WTC11 (cell line): Measurements from ENCODE around the gene RAB1B. TPM values are rescaled to one million over a fixed set of nuclear protein-coding genes. Genes with fewer than 3 reads are reported as not detected.
A peak's percentile ranks its signal among the peaks of the same experiment; 100 is the strongest.

ENCODE experiments used
- ATAC-seq: fragments of 200-7000 bp; cut with Tn5 transposase; 2 replicates; pipeline ENCODE4 v1.10.0; 2021; ENCODE audit warnings: mild to moderate bottlenecking, moderate library complexity
- CTCF ChIA-PET: fragments of 300-600 bp; sonication (Branson Sonifier 250); formaldehyde crosslinking; loops from one replicate; lab custom pipeline; 2021; ENCODE audit warnings: antibody characterized with exemption; lab: Charles Lee
- POLR2A ChIA-PET: fragments of 350-600 bp; sonication (Branson Sonifier 250); formaldehyde crosslinking; loops from one replicate; lab custom pipeline; 2021; ENCODE audit warnings: antibody characterized with exemption; lab: Charles Lee
- DNase-seq: peaks from one replicate; pipeline ENCODE4 v3.0.0; 2021; ENCODE audit warnings: low spot score
- H3K27ac Mint-ChIP-seq: 2 replicates; pipeline ENCODE4 v1.8.0; 2021; ENCODE audit warnings: mixed read lengths
- H3K27me3 Mint-ChIP-seq: 2 replicates; pipeline ENCODE4 v1.8.0; 2021; ENCODE audit warnings: low read depth, mild to moderate bottlenecking, moderate library complexity, mixed read lengths
- H3K36me3 Mint-ChIP-seq: 2 replicates; pipeline ENCODE4 v1.8.0; 2021; ENCODE audit warnings: mixed read lengths
- H3K4me1 Mint-ChIP-seq: 2 replicates; pipeline ENCODE4 v1.8.0; 2022; ENCODE audit warnings: mixed read lengths
- H3K4me3 Mint-ChIP-seq: 2 replicates; pipeline ENCODE4 v1.8.0; 2021; ENCODE audit warnings: mild to moderate bottlenecking, moderate library complexity, mixed read lengths
- H3K9me3 Mint-ChIP-seq: 2 replicates; pipeline ENCODE4 v1.8.0; 2021; ENCODE audit warnings: mixed read lengths
- ELF4 ChIP-seq: sonication (generic); formaldehyde crosslinking; IDR thresholded peaks from 2 replicates; pipeline ENCODE4 v1.8.1; 2022; ENCODE audit warnings: low read depth, mild to moderate bottlenecking, moderate library complexity, missing genetic modification reagents
- ESRRA ChIP-seq: sonication (generic); formaldehyde crosslinking; IDR thresholded peaks from 2 replicates; pipeline ENCODE4 v1.8.1; 2022; ENCODE audit warnings: mild to moderate bottlenecking, missing genetic modification reagents, borderline replicate concordance
- FOXJ3 ChIP-seq: sonication (generic); formaldehyde crosslinking; IDR thresholded peaks from 2 replicates; pipeline ENCODE4 v1.9.0; 2021; ENCODE audit warnings: missing genetic modification reagents, mild to moderate bottlenecking, borderline replicate concordance
- FOXK1 ChIP-seq: sonication (generic); formaldehyde crosslinking; IDR thresholded peaks from 2 replicates; pipeline ENCODE4 v1.8.0; 2022; ENCODE audit warnings: mild to moderate bottlenecking, moderate library complexity, missing genetic modification reagents
- FOXP1 ChIP-seq: sonication (generic); formaldehyde crosslinking; IDR thresholded peaks from 2 replicates; pipeline ENCODE4 v1.8.0; 2022; ENCODE audit warnings: missing genetic modification reagents, mild to moderate bottlenecking, moderate library complexity, borderline replicate concordance
- HMGA2 ChIP-seq: fragments of 250-450 bp; sonication (Bioruptor Pico); IDR thresholded peaks from 2 replicates; pipeline ENCODE4 v1.4.0; 2021; ENCODE audit warnings: mild to moderate bottlenecking, moderate library complexity
- OVOL2 ChIP-seq: fragments of 250-450 bp; sonication (Bioruptor Pico); IDR thresholded peaks from 2 replicates; pipeline ENCODE4 v1.9.0; 2021; ENCODE audit warnings: mild to moderate bottlenecking, borderline replicate concordance
- RELA ChIP-seq: sonication (generic); formaldehyde crosslinking; IDR thresholded peaks from 2 replicates; pipeline ENCODE4 v1.8.1; 2022; ENCODE audit warnings: missing genetic modification reagents, mild to moderate bottlenecking, borderline replicate concordance
- SP1 ChIP-seq: sonication (generic); formaldehyde crosslinking; conservative IDR thresholded peaks from 2 replicates; pipeline ENCODE4 v1.8.1; 2022; ENCODE audit warnings: missing genetic modification reagents
- TP53 ChIP-seq: sonication (generic); formaldehyde crosslinking; IDR thresholded peaks from 2 replicates; pipeline ENCODE4 v1.8.1; 2023; ENCODE audit warnings: mild to moderate bottlenecking, missing genetic modification reagents
- ZNF121 ChIP-seq: sonication (generic); formaldehyde crosslinking; IDR thresholded peaks from 2 replicates; pipeline ENCODE4 v1.8.0; 2023; ENCODE audit warnings: missing genetic modification reagents
- ZNF138 ChIP-seq: sonication (generic); formaldehyde crosslinking; conservative IDR thresholded peaks from 2 replicates; pipeline ENCODE4 v1.8.1; 2022; ENCODE audit warnings: mild to moderate bottlenecking, moderate library complexity, missing genetic modification reagents
- ZNF396 ChIP-seq: fragments of 250-450 bp; sonication (Bioruptor Pico); IDR thresholded peaks from 2 replicates; pipeline ENCODE4 v1.8.0; 2021; ENCODE audit warnings: mild to moderate bottlenecking, moderate library complexity, borderline replicate concordance
- ZNF416 ChIP-seq: fragments of 250-450 bp; sonication (Bioruptor Pico); IDR thresholded peaks from 2 replicates; pipeline ENCODE4 v1.9.0; 2021; ENCODE audit warnings: mild to moderate bottlenecking, inconsistent platforms
- ZNF671 ChIP-seq: fragments of 250-450 bp; sonication (Bioruptor Pico); IDR thresholded peaks from 2 replicates; pipeline ENCODE4 v1.8.0; 2021; ENCODE audit warnings: mild to moderate bottlenecking
- total RNA-seq: library from RNA; stranded (reverse); gene quantifications from 3 replicates; pipeline ENCODE4 v1.2.3, GENCODE V29; 2021
- TF ChIP-seq, protein P1 (sequence below): sonication (generic); formaldehyde crosslinking; IDR thresholded peaks from 2 replicates; pipeline ENCODE4 v1.8.0; 2023; ENCODE audit warnings: missing genetic modification reagents
- TF ChIP-seq, protein P2 (sequence below): sonication (generic); formaldehyde crosslinking; IDR thresholded peaks from 2 replicates; pipeline ENCODE4 v1.8.1; 2023; ENCODE audit warnings: mild to moderate bottlenecking, missing genetic modification reagents
- TF ChIP-seq, protein P3 (sequence below): sonication (generic); formaldehyde crosslinking; IDR thresholded peaks from 2 replicates; pipeline ENCODE4 v1.8.1; 2022; ENCODE audit warnings: missing genetic modification reagents, borderline replicate concordance
- TF ChIP-seq, protein P4 (sequence below): sonication (generic); formaldehyde crosslinking; IDR thresholded peaks from 2 replicates; pipeline ENCODE4 v1.8.1; 2023; ENCODE audit warnings: mild to moderate bottlenecking, missing genetic modification reagents
- TF ChIP-seq, protein P5 (sequence below): fragments of 200-600 bp; IDR thresholded peaks from 2 replicates; pipeline ENCODE4 v1.8.0; 2022; ENCODE audit warnings: antibody characterized with exemption
- TF ChIP-seq, protein P6 (sequence below): sonication (generic); formaldehyde crosslinking; IDR thresholded peaks from 2 replicates; pipeline ENCODE4 v1.8.1; 2023; ENCODE audit warnings: mild to moderate bottlenecking, missing genetic modification reagents, moderate library complexity
- TF ChIP-seq, protein P7 (sequence below): sonication (generic); formaldehyde crosslinking; IDR thresholded peaks from 2 replicates; pipeline ENCODE4 v1.8.0; 2023; ENCODE audit warnings: missing genetic modification reagents, mild to moderate bottlenecking, borderline replicate concordance
- TF ChIP-seq, protein P8 (sequence below): sonication (generic); formaldehyde crosslinking; IDR thresholded peaks from 2 replicates; pipeline ENCODE4 v1.8.0; 2022; ENCODE audit warnings: mild to moderate bottlenecking, missing genetic modification reagents

Gene RAB1B
- total RNA-seq, 1 experiment from 2014 or later: 125 TPM

DNA sequence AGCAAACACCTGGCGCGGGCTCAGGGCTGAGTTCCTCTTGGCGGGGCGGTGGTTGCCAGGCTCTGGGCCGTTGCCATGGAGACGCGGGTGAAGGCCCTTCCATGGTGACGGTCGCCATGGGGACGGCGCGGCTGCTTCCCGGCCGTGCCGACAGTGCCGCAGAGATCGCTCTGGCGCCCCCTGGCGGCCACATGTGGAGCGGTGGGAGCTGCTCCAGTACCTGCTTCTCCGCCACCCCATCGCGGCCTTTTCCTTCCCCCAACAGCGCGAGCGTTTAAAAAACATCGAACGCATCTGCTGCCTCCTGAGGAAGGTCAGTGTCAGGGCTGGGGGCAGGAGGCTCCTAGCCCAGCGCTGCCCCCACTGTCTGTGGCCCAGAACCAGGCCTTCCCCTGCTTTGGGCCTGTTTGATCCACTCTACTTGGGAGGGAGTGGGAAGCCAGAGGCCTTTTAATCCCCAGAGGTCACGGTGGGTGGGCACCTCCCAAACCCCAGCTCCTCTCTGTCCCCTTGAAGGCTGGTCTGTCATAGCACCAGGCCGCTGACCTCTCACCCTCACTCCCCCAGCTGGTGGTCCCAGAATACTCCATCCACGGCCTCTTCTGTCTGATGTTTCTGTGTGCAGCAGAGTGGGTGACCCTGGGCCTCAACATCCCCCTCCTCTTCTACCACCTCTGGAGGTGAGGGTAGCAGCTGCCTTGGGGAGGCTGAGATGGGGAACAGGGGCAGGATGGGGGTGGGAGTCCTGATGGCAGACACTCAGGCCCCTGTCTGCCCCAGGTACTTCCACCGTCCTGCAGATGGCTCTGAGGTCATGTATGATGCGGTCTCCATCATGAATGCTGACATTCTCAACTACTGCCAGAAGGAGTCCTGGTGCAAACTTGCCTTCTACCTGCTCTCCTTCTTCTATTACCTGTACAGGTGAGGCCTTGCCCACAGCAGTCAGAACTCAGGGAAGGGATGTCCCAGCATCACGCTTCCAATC, 14.3 kb downstream of the RAB1B start:
- ATAC-seq (peak; percentile 79), DNase-seq (peak; percentile 100)
- peaks cover 22% of the 10 kb centered on the region for H3K27me3 Mint-ChIP-seq
- 0 out of 2 replicates have a peak overlapping the region, but pooled peaks have one; percentile 15 for H3K27ac Mint-ChIP-seq
- ChIA-PET CTCF (interaction anchor here (0.5 to 3.5 kb wide), 41 partner anchors 9 to 691 kb away, joined by 3 to 36 read pairs (median 3); partner anchors contain the start of genes BANF1, BRMS1, CD248 and EIF1AD), POLR2A (interaction anchor here (0.6 to 1.1 kb wide), 2 partner anchors 37 to 46 kb away, joined by 3 read pairs; no protein-coding TSS in a partner anchor)
- no peaks in the 10 kb centered on the region for H3K9me3 Mint-ChIP-seq
- no peak overlapping the region; the same call in 1 of the 2 replicates for H3K4me3 Mint-ChIP-seq
- peaks cover 24% of the 10 kb centered on the region for H3K4me1 Mint-ChIP-seq
- H3K36me3 Mint-ChIP-seq: no peaks in the 10 kb centered on the region
- TF ChIP-seq HMGA2 (no peak), FOXK1 (CRISPR knock-in tag) (no peak), SP1 (0 out of 2 replicates have a peak, but pooled peaks have one; percentile 46), FOXP1 (no peak), ZNF121 (no peak), TP53 (no peak), ZNF671 (CRISPR knock-in tag) (no peak), RELA (CRISPR knock-in tag) (0 out of 2 replicates have a peak, but pooled peaks have one; percentile 25), FOXJ3 (CRISPR knock-in tag) (no peak), ESRRA (CRISPR knock-in tag) (no peak), ZNF416 (CRISPR knock-in tag) (no peak), ELF4 (CRISPR knock-in tag) (no peak), ZNF138 (CRISPR knock-in tag) (no peak), ZNF396 (CRISPR knock-in tag) (no peak), OVOL2 (no peak)
- TF ChIP-seq, protein P1, sequence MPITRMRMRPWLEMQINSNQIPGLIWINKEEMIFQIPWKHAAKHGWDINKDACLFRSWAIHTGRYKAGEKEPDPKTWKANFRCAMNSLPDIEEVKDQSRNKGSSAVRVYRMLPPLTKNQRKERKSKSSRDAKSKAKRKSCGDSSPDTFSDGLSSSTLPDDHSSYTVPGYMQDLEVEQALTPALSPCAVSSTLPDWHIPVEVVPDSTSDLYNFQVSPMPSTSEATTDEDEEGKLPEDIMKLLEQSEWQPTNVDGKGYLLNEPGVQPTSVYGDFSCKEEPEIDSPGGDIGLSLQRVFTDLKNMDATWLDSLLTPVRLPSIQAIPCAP: no peak
- TF ChIP-seq, protein P2, sequence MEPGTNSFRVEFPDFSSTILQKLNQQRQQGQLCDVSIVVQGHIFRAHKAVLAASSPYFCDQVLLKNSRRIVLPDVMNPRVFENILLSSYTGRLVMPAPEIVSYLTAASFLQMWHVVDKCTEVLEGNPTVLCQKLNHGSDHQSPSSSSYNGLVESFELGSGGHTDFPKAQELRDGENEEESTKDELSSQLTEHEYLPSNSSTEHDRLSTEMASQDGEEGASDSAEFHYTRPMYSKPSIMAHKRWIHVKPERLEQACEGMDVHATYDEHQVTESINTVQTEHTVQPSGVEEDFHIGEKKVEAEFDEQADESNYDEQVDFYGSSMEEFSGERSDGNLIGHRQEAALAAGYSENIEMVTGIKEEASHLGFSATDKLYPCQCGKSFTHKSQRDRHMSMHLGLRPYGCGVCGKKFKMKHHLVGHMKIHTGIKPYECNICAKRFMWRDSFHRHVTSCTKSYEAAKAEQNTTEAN (CRISPR knock-in tag): no peak
- TF ChIP-seq, protein P3, sequence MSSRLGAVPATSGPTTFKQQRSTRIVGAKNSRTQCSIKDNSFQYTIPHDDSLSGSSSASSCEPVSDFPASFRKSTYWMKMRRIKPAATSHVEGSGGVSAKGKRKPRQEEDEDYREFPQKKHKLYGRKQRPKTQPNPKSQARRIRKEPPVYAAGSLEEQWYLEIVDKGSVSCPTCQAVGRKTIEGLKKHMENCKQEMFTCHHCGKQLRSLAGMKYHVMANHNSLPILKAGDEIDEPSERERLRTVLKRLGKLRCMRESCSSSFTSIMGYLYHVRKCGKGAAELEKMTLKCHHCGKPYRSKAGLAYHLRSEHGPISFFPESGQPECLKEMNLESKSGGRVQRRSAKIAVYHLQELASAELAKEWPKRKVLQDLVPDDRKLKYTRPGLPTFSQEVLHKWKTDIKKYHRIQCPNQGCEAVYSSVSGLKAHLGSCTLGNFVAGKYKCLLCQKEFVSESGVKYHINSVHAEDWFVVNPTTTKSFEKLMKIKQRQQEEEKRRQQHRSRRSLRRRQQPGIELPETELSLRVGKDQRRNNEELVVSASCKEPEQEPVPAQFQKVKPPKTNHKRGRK (CRISPR knock-in tag): no peak
- TF ChIP-seq, protein P4, sequence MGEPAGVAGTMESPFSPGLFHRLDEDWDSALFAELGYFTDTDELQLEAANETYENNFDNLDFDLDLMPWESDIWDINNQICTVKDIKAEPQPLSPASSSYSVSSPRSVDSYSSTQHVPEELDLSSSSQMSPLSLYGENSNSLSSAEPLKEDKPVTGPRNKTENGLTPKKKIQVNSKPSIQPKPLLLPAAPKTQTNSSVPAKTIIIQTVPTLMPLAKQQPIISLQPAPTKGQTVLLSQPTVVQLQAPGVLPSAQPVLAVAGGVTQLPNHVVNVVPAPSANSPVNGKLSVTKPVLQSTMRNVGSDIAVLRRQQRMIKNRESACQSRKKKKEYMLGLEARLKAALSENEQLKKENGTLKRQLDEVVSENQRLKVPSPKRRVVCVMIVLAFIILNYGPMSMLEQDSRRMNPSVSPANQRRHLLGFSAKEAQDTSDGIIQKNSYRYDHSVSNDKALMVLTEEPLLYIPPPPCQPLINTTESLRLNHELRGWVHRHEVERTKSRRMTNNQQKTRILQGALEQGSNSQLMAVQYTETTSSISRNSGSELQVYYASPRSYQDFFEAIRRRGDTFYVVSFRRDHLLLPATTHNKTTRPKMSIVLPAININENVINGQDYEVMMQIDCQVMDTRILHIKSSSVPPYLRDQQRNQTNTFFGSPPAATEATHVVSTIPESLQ: no peak
- TF ChIP-seq, protein P5, sequence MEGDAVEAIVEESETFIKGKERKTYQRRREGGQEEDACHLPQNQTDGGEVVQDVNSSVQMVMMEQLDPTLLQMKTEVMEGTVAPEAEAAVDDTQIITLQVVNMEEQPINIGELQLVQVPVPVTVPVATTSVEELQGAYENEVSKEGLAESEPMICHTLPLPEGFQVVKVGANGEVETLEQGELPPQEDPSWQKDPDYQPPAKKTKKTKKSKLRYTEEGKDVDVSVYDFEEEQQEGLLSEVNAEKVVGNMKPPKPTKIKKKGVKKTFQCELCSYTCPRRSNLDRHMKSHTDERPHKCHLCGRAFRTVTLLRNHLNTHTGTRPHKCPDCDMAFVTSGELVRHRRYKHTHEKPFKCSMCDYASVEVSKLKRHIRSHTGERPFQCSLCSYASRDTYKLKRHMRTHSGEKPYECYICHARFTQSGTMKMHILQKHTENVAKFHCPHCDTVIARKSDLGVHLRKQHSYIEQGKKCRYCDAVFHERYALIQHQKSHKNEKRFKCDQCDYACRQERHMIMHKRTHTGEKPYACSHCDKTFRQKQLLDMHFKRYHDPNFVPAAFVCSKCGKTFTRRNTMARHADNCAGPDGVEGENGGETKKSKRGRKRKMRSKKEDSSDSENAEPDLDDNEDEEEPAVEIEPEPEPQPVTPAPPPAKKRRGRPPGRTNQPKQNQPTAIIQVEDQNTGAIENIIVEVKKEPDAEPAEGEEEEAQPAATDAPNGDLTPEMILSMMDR: peak; percentile 98
- TF ChIP-seq, protein P6, sequence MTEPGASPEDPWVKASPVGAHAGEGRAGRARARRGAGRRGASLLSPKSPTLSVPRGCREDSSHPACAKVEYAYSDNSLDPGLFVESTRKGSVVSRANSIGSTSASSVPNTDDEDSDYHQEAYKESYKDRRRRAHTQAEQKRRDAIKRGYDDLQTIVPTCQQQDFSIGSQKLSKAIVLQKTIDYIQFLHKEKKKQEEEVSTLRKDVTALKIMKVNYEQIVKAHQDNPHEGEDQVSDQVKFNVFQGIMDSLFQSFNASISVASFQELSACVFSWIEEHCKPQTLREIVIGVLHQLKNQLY (CRISPR knock-in tag): no peak
- TF ChIP-seq, protein P7, sequence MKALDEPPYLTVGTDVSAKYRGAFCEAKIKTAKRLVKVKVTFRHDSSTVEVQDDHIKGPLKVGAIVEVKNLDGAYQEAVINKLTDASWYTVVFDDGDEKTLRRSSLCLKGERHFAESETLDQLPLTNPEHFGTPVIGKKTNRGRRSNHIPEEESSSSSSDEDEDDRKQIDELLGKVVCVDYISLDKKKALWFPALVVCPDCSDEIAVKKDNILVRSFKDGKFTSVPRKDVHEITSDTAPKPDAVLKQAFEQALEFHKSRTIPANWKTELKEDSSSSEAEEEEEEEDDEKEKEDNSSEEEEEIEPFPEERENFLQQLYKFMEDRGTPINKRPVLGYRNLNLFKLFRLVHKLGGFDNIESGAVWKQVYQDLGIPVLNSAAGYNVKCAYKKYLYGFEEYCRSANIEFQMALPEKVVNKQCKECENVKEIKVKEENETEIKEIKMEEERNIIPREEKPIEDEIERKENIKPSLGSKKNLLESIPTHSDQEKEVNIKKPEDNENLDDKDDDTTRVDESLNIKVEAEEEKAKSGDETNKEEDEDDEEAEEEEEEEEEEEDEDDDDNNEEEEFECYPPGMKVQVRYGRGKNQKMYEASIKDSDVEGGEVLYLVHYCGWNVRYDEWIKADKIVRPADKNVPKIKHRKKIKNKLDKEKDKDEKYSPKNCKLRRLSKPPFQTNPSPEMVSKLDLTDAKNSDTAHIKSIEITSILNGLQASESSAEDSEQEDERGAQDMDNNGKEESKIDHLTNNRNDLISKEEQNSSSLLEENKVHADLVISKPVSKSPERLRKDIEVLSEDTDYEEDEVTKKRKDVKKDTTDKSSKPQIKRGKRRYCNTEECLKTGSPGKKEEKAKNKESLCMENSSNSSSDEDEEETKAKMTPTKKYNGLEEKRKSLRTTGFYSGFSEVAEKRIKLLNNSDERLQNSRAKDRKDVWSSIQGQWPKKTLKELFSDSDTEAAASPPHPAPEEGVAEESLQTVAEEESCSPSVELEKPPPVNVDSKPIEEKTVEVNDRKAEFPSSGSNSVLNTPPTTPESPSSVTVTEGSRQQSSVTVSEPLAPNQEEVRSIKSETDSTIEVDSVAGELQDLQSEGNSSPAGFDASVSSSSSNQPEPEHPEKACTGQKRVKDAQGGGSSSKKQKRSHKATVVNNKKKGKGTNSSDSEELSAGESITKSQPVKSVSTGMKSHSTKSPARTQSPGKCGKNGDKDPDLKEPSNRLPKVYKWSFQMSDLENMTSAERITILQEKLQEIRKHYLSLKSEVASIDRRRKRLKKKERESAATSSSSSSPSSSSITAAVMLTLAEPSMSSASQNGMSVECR (CRISPR knock-in tag): no peak; the same call in 1 of the 2 replicates
- TF ChIP-seq, protein P8, sequence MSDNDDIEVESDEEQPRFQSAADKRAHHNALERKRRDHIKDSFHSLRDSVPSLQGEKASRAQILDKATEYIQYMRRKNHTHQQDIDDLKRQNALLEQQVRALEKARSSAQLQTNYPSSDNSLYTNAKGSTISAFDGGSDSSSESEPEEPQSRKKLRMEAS (CRISPR knock-in tag): peak; percentile 51
